Epithelial cell of esophagus (primary cell): Measurements from ENCODE around the gene TCF7L2.

Experiments used
- DNase-seq: peaks from one replicate; pipeline ENCODE4 v3.0.0; 2010; ENCODE audit warnings: low read depth
- H3K4me3 ChIP-seq: 2 replicates; pipeline ENCODE4 v1.5.1; 2011; ENCODE audit warnings: mild to moderate bottlenecking, low read length, control low read depth
- TF ChIP-seq, protein P1 (sequence below): IDR thresholded peaks from 2 replicates; pipeline ENCODE4 v1.5.1; 2011; ENCODE audit warnings: low read depth, mild to moderate bottlenecking, low read length, control low read depth, inconsistent platforms; ENCODE audit not compliant: insufficient read depth; ENCODE audit errors: missing control alignments

TCF7L2 gene

DNA sequence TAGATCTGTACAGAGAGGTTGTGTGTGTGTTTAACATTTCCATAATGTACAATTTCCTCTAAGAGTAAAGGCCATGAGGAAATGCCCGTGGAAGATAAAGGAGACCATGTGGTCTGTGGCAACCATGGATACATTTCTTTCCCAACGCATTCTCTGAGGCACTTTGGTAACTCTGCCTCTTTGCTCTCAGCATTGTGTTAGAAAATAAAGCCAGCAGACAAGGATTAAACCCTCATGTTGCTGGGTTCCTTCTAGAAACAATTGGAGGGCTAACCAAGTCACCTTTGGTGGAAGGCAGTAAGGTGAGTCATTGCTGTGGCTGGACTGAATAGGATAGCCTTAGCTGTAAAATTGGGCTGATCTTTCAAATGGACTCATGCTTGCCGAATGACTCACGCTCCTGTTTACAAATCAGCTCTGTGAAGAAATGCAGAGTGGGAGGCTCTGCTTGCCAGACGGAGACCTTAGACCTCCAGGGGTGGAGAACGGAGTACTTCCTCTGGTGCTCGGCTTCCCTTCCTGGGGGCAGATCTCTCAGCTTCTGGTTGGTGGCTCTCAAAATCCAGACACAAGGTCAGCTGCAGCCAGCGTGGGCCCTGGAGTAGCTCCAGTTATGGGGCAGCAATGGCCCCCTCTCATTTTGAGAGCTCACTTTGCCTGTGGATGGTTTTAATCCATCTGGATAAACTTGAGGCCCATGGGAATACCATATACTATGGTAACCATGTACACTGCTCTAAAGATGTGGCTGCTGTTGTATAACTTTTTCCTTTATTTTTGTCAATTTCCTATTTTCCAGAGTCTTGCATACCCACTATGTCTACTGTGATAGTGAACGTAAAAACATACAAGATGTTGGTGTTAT lies 137.3 kb downstream of the TCF7L2 start:
- TF ChIP-seq, protein P1, sequence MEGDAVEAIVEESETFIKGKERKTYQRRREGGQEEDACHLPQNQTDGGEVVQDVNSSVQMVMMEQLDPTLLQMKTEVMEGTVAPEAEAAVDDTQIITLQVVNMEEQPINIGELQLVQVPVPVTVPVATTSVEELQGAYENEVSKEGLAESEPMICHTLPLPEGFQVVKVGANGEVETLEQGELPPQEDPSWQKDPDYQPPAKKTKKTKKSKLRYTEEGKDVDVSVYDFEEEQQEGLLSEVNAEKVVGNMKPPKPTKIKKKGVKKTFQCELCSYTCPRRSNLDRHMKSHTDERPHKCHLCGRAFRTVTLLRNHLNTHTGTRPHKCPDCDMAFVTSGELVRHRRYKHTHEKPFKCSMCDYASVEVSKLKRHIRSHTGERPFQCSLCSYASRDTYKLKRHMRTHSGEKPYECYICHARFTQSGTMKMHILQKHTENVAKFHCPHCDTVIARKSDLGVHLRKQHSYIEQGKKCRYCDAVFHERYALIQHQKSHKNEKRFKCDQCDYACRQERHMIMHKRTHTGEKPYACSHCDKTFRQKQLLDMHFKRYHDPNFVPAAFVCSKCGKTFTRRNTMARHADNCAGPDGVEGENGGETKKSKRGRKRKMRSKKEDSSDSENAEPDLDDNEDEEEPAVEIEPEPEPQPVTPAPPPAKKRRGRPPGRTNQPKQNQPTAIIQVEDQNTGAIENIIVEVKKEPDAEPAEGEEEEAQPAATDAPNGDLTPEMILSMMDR, result no peak
- H3K4me3 ChIP-seq, result no peak overlapping the region
- peak; percentile 95 for DNase-seq

DNA sequence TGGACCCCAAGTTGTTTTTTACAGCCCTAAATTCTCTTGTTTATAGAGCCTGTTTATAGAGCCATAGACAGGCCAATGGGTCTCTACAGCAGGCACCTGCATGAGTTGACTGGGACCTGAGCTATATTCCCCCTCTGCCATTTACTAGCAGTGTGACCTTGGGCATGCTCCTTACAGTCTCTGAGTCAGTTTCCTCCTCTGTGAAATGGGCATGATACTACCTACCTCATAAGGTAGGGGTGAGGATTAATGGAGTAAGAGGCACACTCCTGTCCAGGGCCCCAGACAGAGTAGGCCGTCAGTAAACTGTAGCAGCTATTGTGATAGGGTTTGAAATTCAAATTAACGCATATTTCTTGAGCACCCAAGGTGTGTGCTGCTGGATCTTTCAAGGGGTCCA lies 138.1 kb downstream of the TCF7L2 start:
- H3K4me3 ChIP-seq, result no peak overlapping the region
- DNase-seq, result no peak
- TF ChIP-seq, protein P1, result no peak

DNA sequence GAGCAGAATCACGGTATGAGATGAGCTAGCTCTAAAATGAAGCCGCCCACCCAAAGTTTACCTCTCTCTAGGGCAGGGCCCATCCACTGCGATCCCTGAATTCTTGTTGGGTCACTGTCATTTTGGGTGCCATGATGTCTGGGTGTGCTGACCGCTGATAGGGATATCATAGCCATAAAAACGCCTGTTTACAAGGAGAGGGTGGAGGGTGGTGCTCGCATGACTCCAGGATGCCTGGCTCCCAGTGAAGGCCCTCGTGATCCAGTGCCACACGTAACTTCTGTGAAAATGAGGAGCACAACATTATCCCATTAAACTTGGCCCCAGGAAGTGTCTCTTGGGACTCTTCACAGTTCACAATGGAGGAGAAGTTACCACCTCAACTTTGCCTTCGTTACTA lies 139.5 kb downstream of the TCF7L2 start:
- TF ChIP-seq, protein P1, result no peak
- H3K4me3 ChIP-seq, result no peak overlapping the region
- no peak for DNase-seq

DNA sequence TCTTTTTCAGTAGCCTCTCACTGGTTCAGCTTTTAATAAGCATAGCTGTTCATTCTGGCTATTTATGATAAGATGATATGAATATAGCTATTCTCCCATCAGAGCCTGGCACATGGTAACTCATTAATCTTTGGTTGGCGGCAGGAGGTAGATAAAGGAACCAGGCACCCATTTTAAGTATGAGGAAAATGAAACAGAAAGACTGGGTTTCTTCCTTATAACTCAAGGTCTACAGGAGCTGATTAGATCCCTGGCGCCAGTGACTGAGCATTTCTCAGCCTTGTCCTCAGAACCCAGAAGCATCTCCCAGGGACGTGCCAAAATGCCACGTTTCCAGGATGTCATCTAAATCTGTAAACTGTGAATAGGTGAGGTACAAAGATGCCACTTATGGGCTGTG lies 141.9 kb downstream of the TCF7L2 start:
- H3K4me3 ChIP-seq, result no peak overlapping the region
- TF ChIP-seq, protein P1, result no peak
- no peak for DNase-seq

DNA sequence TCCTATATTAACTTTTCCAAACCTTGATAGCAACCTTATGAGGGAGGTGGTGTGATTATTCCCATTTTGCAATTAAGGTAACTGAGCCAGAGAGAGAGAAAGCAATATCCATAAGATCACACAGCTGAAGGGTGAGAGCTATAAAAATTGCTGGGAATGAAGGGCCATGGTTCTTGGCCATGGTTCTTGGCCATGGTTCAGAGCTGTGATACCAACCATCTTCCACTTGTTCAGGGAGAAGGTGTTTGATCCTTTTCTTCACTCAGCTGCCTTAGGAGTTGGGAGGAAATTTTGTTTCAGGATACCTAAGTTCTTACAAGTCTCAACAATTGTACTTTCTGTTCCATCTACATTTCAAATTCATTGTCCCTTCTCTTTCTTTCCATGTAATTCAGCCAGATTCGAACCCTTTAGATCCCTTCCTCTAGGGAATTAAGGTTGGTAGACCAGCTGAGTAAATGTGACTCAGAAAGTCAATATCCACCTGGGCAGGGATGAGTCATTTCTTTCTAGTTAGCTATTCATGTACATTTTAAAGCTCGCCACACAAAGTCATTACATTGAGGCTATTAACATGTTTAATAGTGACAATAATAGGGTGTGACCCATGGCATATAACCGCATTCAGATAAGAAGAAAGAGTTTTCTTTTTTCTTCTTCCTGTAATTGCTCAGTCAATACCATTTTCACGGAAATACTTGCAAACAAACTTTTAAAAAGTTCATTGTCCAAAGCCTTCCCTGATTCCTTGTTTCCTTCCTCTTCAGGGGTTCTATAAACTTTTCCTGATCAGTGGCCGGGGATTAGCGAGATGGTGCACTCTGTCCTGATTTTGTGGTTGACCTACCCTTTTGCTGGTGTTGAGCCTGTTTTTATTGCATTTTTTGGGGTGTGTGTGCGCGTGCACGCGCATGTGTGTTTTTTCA lies 143.4 kb downstream of the TCF7L2 start:
- peak; percentile 87 for DNase-seq
- TF ChIP-seq, protein P1, result no peak
- H3K4me3 ChIP-seq, result no peak overlapping the region

DNA sequence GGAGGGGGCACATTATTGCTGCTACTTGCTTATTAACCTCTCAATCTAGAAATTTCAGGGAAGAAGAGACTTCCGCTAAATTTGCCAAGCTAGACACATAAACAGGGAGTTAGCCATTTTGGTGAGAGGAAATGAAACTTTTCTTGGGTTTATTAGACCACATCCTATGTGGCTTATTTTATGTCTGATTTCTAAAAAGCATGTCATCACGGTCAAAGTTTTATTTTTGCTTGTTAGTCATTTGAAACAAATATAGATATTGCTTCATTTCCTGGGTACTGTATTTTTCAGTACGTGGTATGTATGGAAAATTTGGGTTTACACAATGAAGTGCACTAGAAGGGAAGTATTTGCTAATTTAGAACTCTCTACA lies 144.1 kb downstream of the TCF7L2 start:
- peak; percentile 53 for DNase-seq
- H3K4me3 ChIP-seq, result no peak overlapping the region
- TF ChIP-seq, protein P1, result no peak
